B cell (primary cell): ENCODE measurements around the gene KCNJ5. TPM values are rescaled to one million over a fixed set of nuclear protein-coding genes. Genes with fewer than 3 reads are reported as not detected.

Experiments used
- ATAC-seq: fragments of 200-7000 bp; cut with Tn5 transposase; one replicate; pipeline ENCODE4 v1.10.0; 2021; ENCODE audit warnings: low read depth, mild to moderate bottlenecking, moderate number of reproducible peaks, moderate library complexity
- CTCF ChIA-PET: fragments of 350-600 bp; sonication (Branson Sonifier 250); formaldehyde crosslinking; loops from one replicate; lab custom pipeline; 2021; ENCODE audit warnings: antibody characterized with exemption, inconsistent platforms; lab: Charles Lee
- POLR2A ChIA-PET: fragments of 350-600 bp; sonication (Branson Sonifier 250); formaldehyde crosslinking; loops from one replicate; lab custom pipeline; 2021; ENCODE audit warnings: antibody characterized with exemption; lab: Charles Lee
- DNase-seq: peaks from one replicate; pipeline ENCODE4 v3.0.0; 2013
- H2AFZ ChIP-seq: 2 replicates; pipeline ENCODE4 v1.6.1; 2012; ENCODE audit warnings: mild to moderate bottlenecking, low read depth, low read length; ENCODE audit not compliant: insufficient read depth, poor library complexity, severe bottlenecking
- H3K27ac ChIP-seq, 2 donors: 1 replicate in 1 of 2; 2 replicates in 1 of 2; pipeline ENCODE4 v1.5.1; 2012 to 2013; ENCODE audit warnings: low read length in 2 of 2, mild to moderate bottlenecking in 2 of 2, moderate library complexity in 1 of 2
- H3K27me3 ChIP-seq, 4 experiments: fragments of 200-600 bp in 1 of 4; sonication (generic) in 1 of 4; replicated peaks in 1 of 4; 1 replicate in 2 of 4; 2 replicates in 2 of 4; pipeline versions ENCODE4 v1.6.1 to v1.7.0; 2013 to 2016; ENCODE audit warnings: low read length in 3 of 4, mild to moderate bottlenecking in 2 of 4, mixed read lengths in 1 of 4, moderate library complexity in 1 of 4; ENCODE audit not compliant: insufficient read depth in 4 of 4, control insufficient read depth in 3 of 4; ENCODE audit errors: control extremely low read depth in 1 of 4
- H3K36me3 ChIP-seq, 2 experiments: replicated peaks in 1 of 2; 1 replicate in 1 of 2; 2 replicates in 1 of 2; pipeline versions ENCODE4 v1.6.1 to v1.7.1; 2013; ENCODE audit warnings: low read length in 1 of 2; ENCODE audit not compliant: insufficient read depth in 2 of 2, control insufficient read depth in 1 of 2; ENCODE audit errors: control extremely low read depth in 1 of 2, extremely low read depth in 1 of 2
- H3K4me1 ChIP-seq, 2 donors: fragments of 200-600 bp in 1 of 2; sonication (generic) in 1 of 2; 1 replicate in 1 of 2; 2 replicates in 1 of 2; pipeline versions ENCODE4 v1.5.1 to v1.6.1; 2013 to 2017; ENCODE audit warnings: low read length in 2 of 2; ENCODE audit not compliant: control insufficient read depth in 2 of 2, insufficient read depth in 2 of 2
- H3K4me2 ChIP-seq: replicated peaks from 2 replicates; pipeline ENCODE3; 2012; ENCODE audit warnings: mild to moderate bottlenecking, low read depth, low read length; ENCODE audit not compliant: poor library complexity, severe bottlenecking
- H3K4me3 ChIP-seq, 5 experiments: fragments of 200-600 bp in 1 of 5; sonication (generic) in 1 of 5; 1 replicate in 3 of 5; 2 replicates in 2 of 5; pipeline versions ENCODE4 v1.5.1 to v1.7.0; 2011 to 2016; ENCODE audit warnings: low read length in 4 of 5, mild to moderate bottlenecking in 4 of 5, low read depth in 2 of 5, control low read depth in 1 of 5, moderate library complexity in 1 of 5; ENCODE audit not compliant: insufficient read depth in 1 of 5; ENCODE audit errors: control extremely low read depth in 1 of 5, extremely low read depth in 1 of 5
- H3K79me2 ChIP-seq: fragments of 200-600 bp; sonication (generic); one replicate; pipeline ENCODE4 v1.6.0; 2016; ENCODE audit warnings: low read length; ENCODE audit not compliant: control insufficient read depth, insufficient read depth
- H3K9ac ChIP-seq: fragments of 200-600 bp; sonication (generic); 2 replicates; pipeline ENCODE4 v1.6.1; 2017; ENCODE audit warnings: mild to moderate bottlenecking, low read length, moderate library complexity
- H3K9me3 ChIP-seq, 3 donors: one replicate each; pipeline versions ENCODE4 v1.6.1 to v1.7.1; 2013; ENCODE audit warnings: low read length in 2 of 3; ENCODE audit not compliant: control insufficient read depth in 2 of 3, insufficient read depth in 1 of 3; ENCODE audit errors: control extremely low read depth in 1 of 3
- H4K20me1 ChIP-seq: 2 replicates; pipeline ENCODE4 v1.6.0; 2012; ENCODE audit warnings: mild to moderate bottlenecking, low read length; ENCODE audit not compliant: insufficient read depth, control insufficient read depth, poor library complexity, severe bottlenecking
- H3K27ac Mint-ChIP-seq: one replicate; pipeline ENCODE4 v1.8.0; 2021; ENCODE audit warnings: mixed read lengths
- H3K27me3 Mint-ChIP-seq: one replicate; pipeline ENCODE4 v1.8.0; 2021; ENCODE audit warnings: mixed read lengths
- H3K4me1 Mint-ChIP-seq: one replicate; pipeline ENCODE4 v1.8.0; 2021; ENCODE audit warnings: mixed read lengths
- H3K4me3 Mint-ChIP-seq: one replicate; pipeline ENCODE4 v1.8.0; 2021; ENCODE audit warnings: mixed read lengths
- H3K9me3 Mint-ChIP-seq: one replicate; pipeline ENCODE4 v1.8.0; 2022; ENCODE audit warnings: mixed read lengths; ENCODE audit not compliant: insufficient read depth
- EZH2 ChIP-seq: IDR thresholded peaks from 2 replicates; pipeline ENCODE4 v1.6.1; 2012; ENCODE audit warnings: borderline replicate concordance, low read depth, mild to moderate bottlenecking, moderate library complexity, low read length; ENCODE audit not compliant: insufficient read depth, poor library complexity, severe bottlenecking
- WGBS: methylation state at CpG from one replicate; pipeline ENCODE4 v1.1.5; 2013; ENCODE audit warnings: missing lambda C conversion rate; ENCODE audit not compliant: insufficient coverage; 5-methylcytosine and 5-hydroxymethylcytosine counted together
- intact Hi-C: fragments of 100-400 bp; cut with micrococcal nuclease; formaldehyde crosslinking; loops from one replicate; pipeline ENCODE4 v1.10.0; 2022
- polyA plus RNA-seq: library from polyadenylated mRNA; depleted of rRNA; stranded (reverse); fragments of >200 nt; gene quantifications from 2 replicates; pipeline ENCODE4 v1.2.3, GENCODE V29; 2012
- total RNA-seq, 2 donors: library from RNA; stranded (reverse); fragments of 120-200 nt in 1 of 2; gene quantifications; 1 replicate in 1 of 2; 2 replicates in 1 of 2; pipeline versions ENCODE4 v1.2.3 to v1.2.4, GENCODE V29; 2013 to 2022
- TF ChIP-seq, protein P1 (sequence below): fragments of 200-600 bp; IDR thresholded peaks from one replicate; pipeline ENCODE4 v1.8.0; 2022; ENCODE audit warnings: antibody characterized with exemption, mild to moderate bottlenecking

The KCNJ5 gene
- total and polyA plus RNA-seq, 2 donors (not counting 1 experiment from before 2014, with no cell fraction given): 0.01 TPM; not detected in 1

GRCh38 chr11:128920666-128921065 lies 29.5 kb downstream of the KCNJ5 start:
- Histone ChIP-seq H3K36me3 (no peaks in the 10 kb centered on the region), H3K27me3 (peaks cover 0 to 22% (median 0%) of the 10 kb centered on the region in 4 experiments), H3K4me3 (no peak overlapping the region), H3K4me1 (peaks cover 0 to 4% of the 10 kb centered on the region in 2 donors), H3K9me3 (peaks cover 0 to 6% (median 0%) of the 10 kb centered on the region in 3 donors), H3K9ac (no peak overlapping the region), H4K20me1 (no peaks in the 10 kb centered on the region), H3K4me2 (no peak overlapping the region), H3K79me2 (no peaks in the 10 kb centered on the region), H2AFZ (no peak overlapping the region), H3K27ac (no peak overlapping the region)
- H3K27ac Mint-ChIP-seq: no peak overlapping the region
- DNase-seq: no peak
- no peak overlapping the region for H3K4me3 Mint-ChIP-seq
- no peaks in the 10 kb centered on the region for H3K9me3 Mint-ChIP-seq
- 96% methylated on average over 15 of the region's 15 CpGs for WGBS
- ATAC-seq: no peak
- peaks cover 23% of the 10 kb centered on the region for H3K27me3 Mint-ChIP-seq
- H3K4me1 Mint-ChIP-seq: peaks cover 5% of the 10 kb centered on the region
- POLR2A ChIA-PET: no interaction called here
- intact Hi-C loops: no loop called here
- no peak for TF ChIP-seq EZH2
- TF ChIP-seq, protein P1, sequence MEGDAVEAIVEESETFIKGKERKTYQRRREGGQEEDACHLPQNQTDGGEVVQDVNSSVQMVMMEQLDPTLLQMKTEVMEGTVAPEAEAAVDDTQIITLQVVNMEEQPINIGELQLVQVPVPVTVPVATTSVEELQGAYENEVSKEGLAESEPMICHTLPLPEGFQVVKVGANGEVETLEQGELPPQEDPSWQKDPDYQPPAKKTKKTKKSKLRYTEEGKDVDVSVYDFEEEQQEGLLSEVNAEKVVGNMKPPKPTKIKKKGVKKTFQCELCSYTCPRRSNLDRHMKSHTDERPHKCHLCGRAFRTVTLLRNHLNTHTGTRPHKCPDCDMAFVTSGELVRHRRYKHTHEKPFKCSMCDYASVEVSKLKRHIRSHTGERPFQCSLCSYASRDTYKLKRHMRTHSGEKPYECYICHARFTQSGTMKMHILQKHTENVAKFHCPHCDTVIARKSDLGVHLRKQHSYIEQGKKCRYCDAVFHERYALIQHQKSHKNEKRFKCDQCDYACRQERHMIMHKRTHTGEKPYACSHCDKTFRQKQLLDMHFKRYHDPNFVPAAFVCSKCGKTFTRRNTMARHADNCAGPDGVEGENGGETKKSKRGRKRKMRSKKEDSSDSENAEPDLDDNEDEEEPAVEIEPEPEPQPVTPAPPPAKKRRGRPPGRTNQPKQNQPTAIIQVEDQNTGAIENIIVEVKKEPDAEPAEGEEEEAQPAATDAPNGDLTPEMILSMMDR: no peak
- CTCF ChIA-PET: interaction anchor here (0.6 to 3.8 kb wide), 2 partner anchors 14 to 62 kb away, joined by 4 to 13 read pairs; no protein-coding TSS in a partner anchor

DNA sequence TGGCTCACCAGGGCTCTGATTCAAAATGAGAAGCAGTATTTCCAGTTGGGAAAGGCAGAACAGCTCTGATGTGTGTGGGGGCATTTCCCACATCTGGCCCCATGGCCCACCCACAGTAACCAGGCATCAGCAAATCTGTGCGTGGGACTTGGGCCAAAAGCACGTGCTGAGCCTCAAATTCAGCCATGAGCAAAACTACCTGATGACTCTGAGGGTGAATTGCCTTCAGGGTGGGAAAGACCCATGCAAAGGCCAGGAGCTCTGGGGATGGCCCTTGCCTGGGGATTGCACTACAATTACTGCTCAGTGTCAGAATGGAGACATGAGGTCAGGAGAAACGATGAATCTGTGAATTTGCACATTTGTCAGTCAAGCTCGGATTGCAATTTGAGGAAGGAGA lies 30.6 kb downstream of the KCNJ5 start:
- Histone ChIP-seq H3K79me2 (no peaks in the 10 kb centered on the region), H3K36me3 (no peaks in the 10 kb centered on the region), H3K27me3 (peaks cover 0 to 23% (median 0%) of the 10 kb centered on the region in 4 experiments), H3K9me3 (peaks cover 0 to 6% (median 0%) of the 10 kb centered on the region in 3 donors), H3K4me3 (no peak overlapping the region), H3K9ac (no peak overlapping the region), H3K27ac (no peak overlapping the region), H3K4me1 (peaks cover 0 to 4% of the 10 kb centered on the region in 2 donors), H2AFZ (no peak overlapping the region), H3K4me2 (no peak overlapping the region), H4K20me1 (no peaks in the 10 kb centered on the region)
- H3K4me3 Mint-ChIP-seq: no peak overlapping the region
- intact Hi-C loops: no loop called here
- H3K27me3 Mint-ChIP-seq: peaks cover 15% of the 10 kb centered on the region
- TF ChIP-seq EZH2: no peak
- TF ChIP-seq, protein P1: no peak
- DNase-seq (no peak), ATAC-seq (no peak)
- no peaks in the 10 kb centered on the region for H3K9me3 Mint-ChIP-seq
- 82% methylated on average over 2 of the region's 4 CpGs for WGBS
- CTCF ChIA-PET: interaction anchor here (1.3 kb wide), 1 partner anchor 37 kb away, joined by 4 read pairs; no protein-coding TSS in a partner anchor
- POLR2A ChIA-PET: no interaction called here
- no peak overlapping the region for H3K27ac Mint-ChIP-seq
- H3K4me1 Mint-ChIP-seq: peaks cover 5% of the 10 kb centered on the region
